Measurements from ENCODE around the gene KIFC3.
A peak's percentile ranks its signal among the peaks of the same experiment; 100 is the strongest.

KIFC3 gene

DNA sequence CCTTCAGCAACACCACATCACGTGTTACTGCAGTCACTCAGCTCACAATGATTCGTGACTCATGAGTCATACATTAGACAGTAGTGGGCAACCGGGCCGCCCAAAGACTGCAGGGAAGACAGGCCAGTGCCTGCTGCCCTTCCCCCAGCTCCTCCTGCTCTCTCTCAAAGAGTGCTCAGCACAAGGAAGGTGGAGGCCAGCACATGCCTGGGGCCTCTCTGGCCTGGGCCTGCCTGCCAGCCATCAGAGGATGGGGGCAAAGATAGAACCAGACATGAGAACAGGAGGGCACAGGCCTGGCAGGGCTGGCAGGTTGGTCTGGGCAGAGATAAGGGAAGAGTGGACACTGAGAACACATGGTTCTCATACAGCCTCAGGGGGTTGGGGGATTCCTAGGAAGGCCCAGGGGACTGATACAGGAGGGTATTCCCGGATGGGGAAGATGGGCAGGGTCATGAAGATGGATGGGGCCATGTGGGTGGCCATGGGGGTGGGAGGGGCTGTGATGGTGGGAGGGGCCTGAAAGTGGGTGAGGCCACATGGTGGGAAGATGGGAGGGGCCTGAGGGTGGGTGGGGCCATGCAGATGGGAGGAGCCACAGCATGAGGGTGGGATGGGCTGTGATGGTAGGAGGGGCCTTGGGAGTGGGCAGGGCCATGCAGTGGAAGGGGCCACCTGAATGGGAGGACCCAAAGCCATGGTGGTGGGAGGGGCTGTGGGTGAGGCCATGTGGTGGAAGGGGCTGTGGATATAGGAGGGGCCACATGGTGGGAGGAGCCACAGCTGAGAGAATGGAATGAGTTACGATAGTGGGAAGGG, 37.7 kb downstream of the KIFC3 start:
- peak; percentile 54 for DNase-seq (ENCODE audit: low spot score)

DNA sequence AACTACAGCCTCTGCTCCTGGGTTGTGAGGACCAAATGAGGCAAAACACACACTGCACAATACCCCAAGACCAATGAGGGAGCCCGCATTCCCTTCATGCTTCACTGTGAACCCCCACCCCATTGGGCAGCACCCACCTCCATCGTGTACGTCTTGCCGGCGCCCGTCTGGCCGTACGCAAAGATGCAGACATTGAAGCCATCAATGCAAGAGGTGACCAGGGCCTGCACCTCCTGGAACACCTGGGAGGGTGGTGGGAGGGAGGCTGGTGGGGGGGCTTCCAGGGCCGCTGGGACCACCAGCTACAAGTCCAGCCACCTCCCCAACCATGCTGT, 38.3 kb downstream of the KIFC3 start:
- DNase-seq (ENCODE audit: low spot score): no peak

DNA sequence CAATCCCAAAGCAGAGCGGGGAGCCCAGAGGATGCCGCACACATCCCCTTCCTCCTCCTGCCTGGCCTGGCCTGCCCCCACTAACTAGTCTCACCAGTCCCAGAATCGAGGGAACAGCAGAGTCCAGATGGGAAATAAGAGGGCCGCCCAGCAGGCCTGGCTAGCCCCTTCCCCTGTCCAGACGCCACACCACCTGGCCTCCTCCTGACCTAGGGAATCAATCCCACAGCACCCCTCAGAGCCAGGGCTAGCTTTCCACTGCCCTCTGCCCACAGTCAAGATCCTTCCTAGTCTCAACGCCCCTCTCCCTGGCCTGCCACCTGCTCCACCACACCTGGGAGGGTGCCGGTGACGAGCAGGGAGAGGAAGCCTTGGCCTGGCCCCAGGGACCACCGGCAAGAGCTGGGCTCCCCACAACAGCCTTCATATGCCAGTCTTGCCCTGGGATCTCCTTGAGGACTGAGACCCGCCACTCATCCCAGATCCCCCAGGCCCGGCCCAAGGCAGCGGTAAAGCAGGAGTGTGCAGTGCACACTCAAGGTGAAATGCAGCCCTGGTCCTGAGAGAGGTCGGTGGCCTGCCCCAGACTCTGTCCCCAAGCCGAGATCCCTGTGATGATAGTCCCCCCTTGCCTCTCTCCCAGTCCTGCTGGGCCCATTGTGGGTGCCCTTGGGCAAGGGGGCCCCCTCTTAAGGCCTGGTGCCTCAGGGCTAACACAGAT, 38.8 kb downstream of the KIFC3 start:
- no peak for DNase-seq (ENCODE audit: low spot score)

- DNase-seq (ENCODE audit: low spot score): no peak
These were observed 39.8 kb downstream of the KIFC3 start for GRCh38 chr16:57762365-57763040.

DNA sequence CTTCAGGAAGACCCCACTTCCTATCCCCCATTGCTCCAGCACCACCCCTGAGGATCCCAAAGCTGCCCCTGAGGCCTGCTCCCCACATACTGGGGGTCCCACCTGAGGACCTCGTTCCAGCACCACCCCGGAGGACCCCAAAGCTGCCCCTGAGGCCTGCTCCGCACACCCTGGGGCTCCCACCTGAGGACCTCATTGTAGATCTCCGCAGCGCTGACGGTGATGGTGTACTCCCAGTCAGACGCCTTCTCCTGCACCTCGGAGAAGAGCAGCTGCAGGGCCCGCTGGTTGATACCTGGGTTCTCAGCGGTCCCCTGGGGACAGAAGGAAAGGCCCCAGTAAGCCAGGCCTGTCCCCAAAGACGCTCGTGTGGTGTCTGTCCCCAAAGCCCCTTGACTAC, 40.3 kb downstream of the KIFC3 start:
- no peak for DNase-seq (ENCODE audit: low spot score)

- no peak for DNase-seq (ENCODE audit: low spot score)
These were observed 41.0 kb downstream of the KIFC3 start for GRCh38 chr16:57761301-57761700.

DNA sequence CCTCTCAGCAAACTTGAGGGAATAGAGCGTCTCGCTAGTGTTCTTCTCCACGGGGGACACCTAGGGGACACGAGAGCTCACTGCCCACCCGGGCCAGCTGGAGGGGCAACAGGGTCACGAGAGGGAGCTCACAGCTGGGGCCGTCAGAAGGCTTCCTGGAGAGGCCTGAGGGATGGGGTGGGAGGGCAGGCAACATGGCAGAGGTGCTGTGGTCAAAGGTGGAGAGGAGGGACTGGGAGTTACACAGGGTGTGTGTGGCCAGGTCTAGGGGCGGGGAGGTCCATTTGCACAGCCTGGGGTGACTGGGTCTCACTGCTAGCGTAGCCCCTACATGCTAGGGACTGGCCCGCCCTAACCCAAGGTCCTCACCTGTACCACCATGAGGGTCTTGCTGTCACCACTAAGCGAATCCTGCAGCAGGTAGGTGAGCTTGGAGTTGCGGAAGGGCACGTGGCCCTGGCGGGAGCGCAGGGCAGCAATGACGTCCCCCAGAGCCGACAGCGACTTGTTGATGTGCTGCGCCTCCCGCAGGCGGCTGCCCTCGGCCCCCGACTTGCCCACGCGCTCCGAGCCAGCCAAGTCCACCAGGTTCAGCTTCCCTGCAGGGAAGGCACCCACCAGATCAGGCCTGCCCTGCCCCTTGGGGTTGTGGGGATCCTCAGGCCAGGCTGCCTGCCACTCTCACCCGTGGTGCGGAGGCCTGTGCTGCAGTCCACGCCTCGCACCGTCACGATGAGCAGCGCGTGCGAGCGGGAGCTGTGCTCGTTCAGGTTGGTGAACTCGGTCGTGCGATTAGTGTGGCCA, 41.7 kb downstream of the KIFC3 start:
- DNase-seq (ENCODE audit: low spot score): no peak

DNA sequence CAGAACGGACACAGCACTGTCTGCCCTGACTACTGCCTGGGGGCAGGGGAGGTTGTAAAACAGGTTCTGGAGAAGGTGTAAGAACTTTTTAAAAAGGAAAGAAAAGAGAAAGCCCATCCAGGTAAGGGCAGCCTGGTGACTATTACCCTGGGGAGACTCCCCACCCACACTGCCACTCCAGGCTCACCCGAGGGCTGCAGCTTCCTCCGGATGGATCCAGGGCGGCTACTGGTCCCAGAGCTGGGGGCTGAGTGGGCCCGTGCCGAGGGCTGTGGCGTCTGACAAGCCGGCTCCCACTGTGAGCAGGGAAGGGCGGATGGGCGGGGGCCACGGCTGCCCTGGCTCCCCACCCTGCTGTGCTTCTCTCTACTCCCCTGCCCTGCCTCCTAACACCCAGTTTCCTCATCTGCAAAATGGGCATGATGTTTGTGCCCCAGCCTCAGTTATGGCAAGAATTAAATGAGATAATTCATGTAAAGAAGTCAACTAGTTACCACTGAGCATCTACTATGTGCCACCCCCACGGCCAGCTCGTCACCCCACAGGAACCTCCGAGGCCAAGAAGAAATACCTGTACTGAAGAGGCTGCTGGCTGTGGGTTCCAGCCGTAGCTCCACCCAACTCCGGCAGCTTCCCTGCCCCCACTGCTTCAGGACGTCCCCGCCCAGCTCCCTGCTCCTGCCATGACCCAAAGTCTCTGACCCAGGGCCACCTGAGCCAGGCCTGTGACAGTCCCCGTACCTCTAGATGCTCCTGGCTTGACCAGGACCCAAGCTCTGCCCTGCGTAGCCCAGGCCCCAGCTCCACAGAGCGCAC, 42.5 kb downstream of the KIFC3 start:
- DNase-seq (ENCODE audit: low spot score): no peak

DNA sequence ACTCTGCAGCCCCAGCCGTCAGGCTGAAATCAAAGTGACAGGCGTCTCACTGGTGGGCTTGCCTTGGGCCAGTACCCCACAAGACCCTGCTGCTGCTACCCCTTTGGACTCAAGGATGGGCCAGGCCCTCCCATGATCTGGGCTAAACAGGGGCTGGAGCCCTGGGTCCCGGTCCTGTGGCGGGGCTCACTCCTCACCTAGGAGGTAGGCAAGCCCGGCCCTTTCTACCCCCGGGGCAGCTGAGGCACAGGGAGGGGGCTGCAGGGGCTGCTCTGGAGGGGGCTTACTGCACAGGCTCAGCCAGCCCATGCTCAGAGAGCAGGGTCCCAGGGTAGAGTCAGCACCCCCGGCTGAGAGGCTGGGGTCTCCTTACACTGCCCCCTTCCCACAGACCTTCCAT, 43.2 kb downstream of the KIFC3 start:
- no peak for DNase-seq (ENCODE audit: low spot score)

DNA sequence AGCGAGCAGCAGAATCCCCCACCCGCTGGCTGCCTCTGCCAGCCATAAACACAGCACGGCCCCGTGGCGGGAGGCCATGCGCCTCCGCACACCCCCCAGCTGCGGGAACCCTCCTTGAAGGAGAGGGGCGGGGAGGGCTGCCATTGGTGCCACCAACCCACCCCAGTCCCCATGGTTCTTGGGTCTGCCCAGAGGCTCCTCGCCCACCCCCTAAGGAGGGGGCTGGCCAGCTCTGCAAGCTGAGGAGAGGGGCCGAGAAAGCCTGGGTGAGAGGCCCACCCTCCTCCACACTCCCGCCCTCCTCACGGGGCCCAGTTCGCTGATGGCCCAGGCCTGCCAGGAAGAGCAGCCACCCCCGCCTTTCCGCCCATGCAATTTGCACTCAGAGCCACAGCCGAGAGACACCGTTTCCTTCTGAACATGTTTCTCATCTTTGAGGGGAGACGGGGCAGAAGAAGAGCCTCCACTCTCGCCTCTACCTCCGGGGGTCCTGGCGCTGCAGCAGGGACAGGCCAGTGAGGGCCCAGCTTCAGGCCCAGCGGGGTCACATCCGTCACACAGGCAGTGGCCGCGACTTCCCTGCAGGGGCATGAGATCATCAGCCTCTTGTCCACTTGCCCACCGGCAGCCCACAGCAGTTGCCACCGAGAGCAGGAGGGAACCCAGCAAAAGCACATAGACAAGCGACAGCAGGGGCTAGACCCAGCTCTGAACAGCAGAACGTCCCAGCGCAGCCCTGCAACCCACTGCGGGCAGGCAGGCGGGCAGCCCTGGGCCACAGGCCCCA, 43.8 kb downstream of the KIFC3 start:
- no peak for DNase-seq (ENCODE audit: low spot score)

- no peak for DNase-seq (ENCODE audit: low spot score)
These were observed 44.4 kb downstream of the KIFC3 start for GRCh38 chr16:57757883-57758282.

DNA sequence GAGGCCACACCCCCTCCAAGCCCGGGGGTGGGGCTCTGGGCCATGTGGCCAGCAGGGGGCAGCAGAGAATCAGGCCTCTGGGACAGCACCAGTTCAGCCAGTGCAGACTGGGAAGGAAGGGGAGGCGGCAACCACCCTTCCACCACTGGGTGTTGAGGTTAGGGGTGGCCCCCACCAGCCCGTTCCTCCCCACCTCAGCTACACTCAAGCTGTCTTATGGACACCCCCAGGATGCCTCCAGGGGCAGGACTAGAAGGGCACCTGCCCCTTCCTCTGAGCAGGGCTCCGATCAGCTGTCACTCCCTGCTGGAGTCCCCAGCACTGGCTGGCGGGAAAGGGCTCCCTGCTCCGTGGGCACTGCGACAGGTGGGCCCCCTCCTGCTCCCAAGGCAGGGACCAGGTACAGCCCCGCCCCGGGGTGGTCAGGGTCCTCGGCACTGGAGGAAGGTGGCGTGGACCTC, 44.9 kb downstream of the KIFC3 start:
- DNase-seq (ENCODE audit: low spot score): peak; percentile 87

DNA sequence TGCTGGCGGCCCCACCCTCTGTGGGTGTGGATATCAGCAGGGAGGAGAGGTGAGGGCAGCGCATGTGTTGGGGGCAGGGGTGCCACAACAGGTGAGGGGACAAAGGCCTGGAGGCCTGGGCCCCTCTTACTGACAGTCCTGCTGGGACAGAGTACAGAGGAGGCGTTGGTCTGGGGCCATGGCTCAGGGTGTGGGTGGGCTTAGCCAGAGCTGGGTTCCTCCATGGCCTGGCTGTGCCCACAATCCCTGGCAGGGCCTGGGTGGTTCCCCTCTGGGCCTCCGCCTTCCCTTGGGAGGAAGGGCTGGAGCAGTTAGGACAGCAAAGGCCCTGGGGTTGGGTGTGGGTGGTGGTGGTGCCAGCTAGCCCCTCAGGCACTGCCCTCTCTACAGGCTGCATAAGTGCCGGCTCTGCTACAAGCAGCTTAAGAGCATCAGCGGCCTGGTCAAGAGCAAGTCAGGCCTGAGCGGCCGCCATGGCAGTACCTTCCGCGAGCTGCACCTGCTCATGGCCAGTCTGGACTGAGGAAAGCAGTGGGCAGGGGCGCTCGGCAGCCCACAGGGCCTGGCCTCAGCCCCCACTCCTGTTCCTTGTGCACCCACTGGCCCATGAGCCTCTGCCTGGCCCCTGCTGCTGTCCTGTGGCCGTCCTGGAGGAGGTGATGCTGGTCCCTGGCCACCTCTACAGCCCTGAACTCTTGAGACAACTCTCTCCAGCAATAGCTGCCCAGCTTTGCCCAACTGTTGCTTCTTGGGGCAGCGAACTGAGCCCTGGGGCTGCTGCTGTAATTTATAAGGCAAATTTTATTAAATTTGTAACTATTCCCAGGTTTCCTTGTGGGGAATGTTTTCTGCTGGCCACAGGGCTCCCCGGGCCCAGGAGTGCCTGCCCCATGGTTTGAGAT, 45.6 kb downstream of the KIFC3 start:
- no peak for DNase-seq (ENCODE audit: low spot score)

DNA sequence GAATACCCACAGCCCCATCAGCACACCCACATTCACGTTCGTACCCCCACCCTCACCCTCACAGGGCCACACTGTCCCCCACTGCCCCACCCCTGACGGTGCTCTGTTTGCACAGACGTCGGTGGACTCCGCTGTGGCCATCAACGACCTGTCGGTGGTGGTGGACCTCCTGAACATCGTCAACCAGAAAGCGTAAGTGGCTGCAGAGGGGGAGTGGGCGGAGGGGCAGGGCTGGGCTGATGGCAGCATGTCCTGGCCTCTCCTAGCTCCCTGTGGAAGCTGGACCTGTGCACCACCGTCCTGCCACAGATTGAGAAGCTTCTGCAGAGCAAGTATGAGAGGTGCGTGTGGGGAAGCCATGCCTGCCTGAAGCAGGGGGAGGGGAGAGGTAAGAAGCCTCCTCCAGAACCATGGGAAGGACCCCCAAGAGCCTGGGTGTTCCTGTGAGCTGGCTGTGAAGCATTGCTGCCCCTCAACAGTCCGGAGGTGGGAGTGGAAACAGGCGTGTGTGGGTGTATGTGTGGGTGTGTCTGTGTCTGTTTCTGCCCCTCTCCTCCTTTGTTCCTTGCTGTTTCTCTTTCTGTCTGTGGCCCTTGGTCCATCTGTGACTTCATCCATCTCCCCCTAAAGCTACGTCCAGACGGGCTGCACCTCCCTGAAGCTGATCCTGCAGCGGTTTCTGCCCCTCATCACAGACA, 46.4 kb downstream of the KIFC3 start:
- no peak for DNase-seq (ENCODE audit: low spot score)

DNA sequence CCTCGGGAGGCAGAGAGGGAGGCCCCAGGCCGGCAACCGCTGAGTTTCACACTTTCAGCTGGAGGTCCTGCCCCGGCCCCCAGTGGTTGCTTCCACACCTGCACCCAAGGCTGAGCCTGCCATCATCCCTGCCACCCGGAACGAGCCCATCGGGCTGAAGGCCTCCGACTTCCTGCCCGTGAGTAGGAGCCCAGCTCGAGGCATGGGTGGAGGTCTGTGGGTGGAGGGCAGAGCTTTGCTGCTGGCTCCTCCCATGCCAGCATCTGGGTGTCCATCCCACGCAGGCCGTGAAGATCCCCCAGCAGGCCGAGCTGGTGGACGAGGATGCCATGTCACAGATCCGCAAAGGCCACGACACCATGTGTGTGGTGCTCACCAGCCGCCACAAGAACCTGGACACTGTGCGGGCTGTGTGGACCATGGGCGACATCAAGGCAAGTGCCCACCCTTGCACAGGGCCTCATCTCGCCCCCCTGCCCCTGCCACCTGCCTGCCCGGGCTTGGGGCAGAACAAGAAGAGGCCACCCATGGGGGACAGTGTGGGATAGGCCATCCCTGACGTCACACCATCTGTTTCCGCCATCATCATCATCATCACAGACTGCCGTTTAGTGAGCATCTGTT, 47.1 kb downstream of the KIFC3 start:
- DNase-seq (ENCODE audit: low spot score): no peak

DNA sequence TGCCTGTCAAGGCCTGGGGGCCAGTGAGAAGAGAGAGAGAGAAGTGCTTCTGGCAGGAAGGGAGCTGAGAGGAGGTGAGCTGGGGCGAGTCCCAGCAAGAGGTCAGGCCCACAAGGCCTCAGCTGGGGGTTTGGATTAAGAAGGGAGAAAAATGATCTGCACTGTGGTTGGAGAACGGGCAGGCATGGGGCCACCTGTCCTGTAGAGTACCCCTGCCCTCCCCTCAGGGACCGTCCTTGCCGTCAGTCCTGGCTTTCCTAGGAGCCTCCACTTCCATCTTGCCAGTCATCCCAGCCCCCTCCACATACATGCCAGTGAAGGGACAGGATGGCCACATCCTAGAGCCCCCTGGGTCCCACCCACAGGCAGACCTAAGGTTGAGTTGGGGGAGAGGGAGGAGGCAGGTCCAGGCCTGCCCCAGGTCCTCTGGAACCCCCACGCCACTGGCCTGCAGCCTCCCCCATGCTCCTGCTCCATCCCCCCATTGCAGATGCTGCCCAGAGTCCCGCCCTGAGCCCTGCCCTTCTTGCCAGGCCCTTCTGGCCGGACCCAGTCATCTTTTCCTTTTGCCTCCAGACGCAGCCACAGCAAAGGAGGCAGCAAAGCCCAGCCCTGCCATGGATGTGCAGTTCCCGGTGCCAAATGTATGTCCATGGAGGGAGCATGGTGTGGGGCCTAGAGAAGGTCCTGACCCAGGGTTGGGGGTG, 47.8 kb downstream of the KIFC3 start:
- no peak for DNase-seq (ENCODE audit: low spot score)

DNA sequence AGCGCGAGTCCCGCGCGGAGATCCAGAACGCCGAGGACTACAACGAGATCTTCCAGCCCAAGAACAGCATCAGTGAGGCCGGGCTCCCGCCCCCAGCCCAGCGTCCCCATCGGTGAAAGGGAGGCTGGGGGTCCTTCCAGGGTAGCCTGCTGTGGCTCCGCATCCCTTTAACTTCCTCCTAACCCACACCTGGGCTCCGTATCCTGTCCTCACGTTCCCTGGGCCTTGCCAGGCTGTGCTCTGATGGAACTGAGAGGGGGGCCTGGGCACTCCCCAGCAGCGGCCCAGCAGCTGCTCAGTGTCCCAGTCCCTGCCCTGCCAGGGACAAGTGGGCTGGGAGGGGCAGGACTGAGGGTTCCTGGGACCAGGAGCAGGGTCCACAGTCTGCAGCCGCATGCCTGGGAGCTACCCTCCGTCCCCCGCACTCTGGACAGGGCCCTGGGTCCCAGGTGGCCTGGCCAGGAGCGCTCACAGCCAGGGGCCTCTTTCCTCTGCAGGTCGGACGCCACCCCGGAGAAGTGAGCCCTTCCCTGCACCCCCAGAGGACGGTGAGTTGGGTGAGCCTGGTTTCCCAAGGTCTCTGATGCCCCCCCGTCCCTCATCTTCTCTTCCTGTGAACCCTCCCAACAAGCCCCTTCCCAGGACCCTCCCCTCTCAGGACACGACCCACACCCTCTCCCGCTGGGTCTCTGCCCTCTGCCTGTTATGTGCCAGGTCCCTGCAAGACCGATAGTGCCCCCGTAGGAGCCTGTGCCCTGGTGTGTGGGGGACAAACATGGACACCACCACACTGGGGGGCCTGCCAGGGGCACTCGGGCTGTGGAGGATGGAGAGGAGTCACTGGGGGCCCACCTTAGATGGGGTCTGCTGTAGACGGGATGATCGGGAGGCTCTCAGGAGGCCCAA, 48.6 kb downstream of the KIFC3 start:
- no peak for DNase-seq (ENCODE audit: low spot score)

All from germinal center (tissue), 1 donor.